GM23338 (cell line): ENCODE measurements around the gene C19orf25. TPM values are rescaled to one million over a fixed set of nuclear protein-coding genes. Genes with fewer than 3 reads are reported as not detected.

Source experiments
- ATAC-seq: fragments of 200-7000 bp; cut with Tn5 transposase; 3 replicates; pipeline ENCODE4 v1.9.1; 2020
- DNase-seq: peaks from one replicate; pipeline ENCODE4 v3.0.0-alpha.2; 2015; ENCODE audit warnings: low spot score
- H2AFZ ChIP-seq: fragments of 200-600 bp; sonication (generic); 2 replicates; pipeline ENCODE4 v1.8.0; 2016; ENCODE audit warnings: antibody characterized with exemption, mild to moderate bottlenecking, moderate library complexity
- H3F3A ChIP-seq: fragments of 200-600 bp; sonication (generic); replicated peaks from 2 replicates; pipeline ENCODE4 v1.8.0; 2017; ENCODE audit warnings: antibody characterized with exemption, mixed run types, low read depth
- H3K27ac ChIP-seq: fragments of 200-600 bp; sonication (generic); 2 replicates; pipeline ENCODE4 v1.6.1; 2016; ENCODE audit warnings: low read depth
- H3K27me3 ChIP-seq: fragments of 200-600 bp; sonication (generic); 2 replicates; pipeline ENCODE4 v1.8.0; 2016; ENCODE audit warnings: mild to moderate bottlenecking, mixed run types, moderate library complexity; ENCODE audit not compliant: insufficient read depth
- H3K36me3 ChIP-seq: fragments of 200-600 bp; sonication (generic); 2 replicates; pipeline ENCODE4 v1.8.0; 2016; ENCODE audit warnings: mild to moderate bottlenecking; ENCODE audit not compliant: insufficient read depth
- H3K4me1 ChIP-seq: fragments of 200-600 bp; sonication (generic); 2 replicates; pipeline ENCODE4 v1.8.0; 2016; ENCODE audit warnings: mild to moderate bottlenecking, moderate library complexity; ENCODE audit not compliant: insufficient read depth
- H3K4me2 ChIP-seq: fragments of 200-600 bp; sonication (generic); 2 replicates; pipeline ENCODE4 v1.7.1; 2017; ENCODE audit warnings: mixed run types
- H3K4me3 ChIP-seq: fragments of 200-600 bp; sonication (generic); 2 replicates; pipeline ENCODE4 v1.6.1; 2016; ENCODE audit warnings: mixed run types
- H3K79me2 ChIP-seq: fragments of 200-600 bp; sonication (generic); replicated peaks from 2 replicates; pipeline ENCODE4 v1.8.0; 2017; ENCODE audit warnings: mild to moderate bottlenecking; ENCODE audit not compliant: insufficient read depth
- H3K9me2 ChIP-seq: fragments of 200-600 bp; sonication (generic); 2 replicates; pipeline ENCODE4 v1.8.0; 2017; ENCODE audit not compliant: insufficient read depth
- H4K20me1 ChIP-seq: fragments of 200-600 bp; sonication (generic); replicated peaks from 2 replicates; pipeline ENCODE4 v1.8.0; 2017; ENCODE audit warnings: mild to moderate bottlenecking; ENCODE audit not compliant: insufficient read depth
- H3K27ac Mint-ChIP-seq: 2 replicates; pipeline ENCODE4 v1.8.0; 2020; ENCODE audit warnings: inconsistent platforms, mild to moderate bottlenecking, moderate library complexity, mixed read lengths
- H3K27me3 Mint-ChIP-seq: 3 replicates; pipeline ENCODE4 v1.8.0; 2022; ENCODE audit warnings: low read depth, mild to moderate bottlenecking, moderate library complexity, mixed read lengths, inconsistent platforms; ENCODE audit not compliant: insufficient read depth, poor library complexity
- H3K36me3 Mint-ChIP-seq: 3 replicates; pipeline ENCODE4 v1.8.0; 2021; ENCODE audit warnings: low read depth, mild to moderate bottlenecking, inconsistent platforms, moderate library complexity, mixed read lengths
- H3K4me1 Mint-ChIP-seq: 3 replicates; pipeline ENCODE4 v1.8.0; 2020; ENCODE audit warnings: mild to moderate bottlenecking, inconsistent platforms, mixed read lengths
- H3K4me3 Mint-ChIP-seq: 3 replicates; pipeline ENCODE4 v1.8.0; 2021; ENCODE audit warnings: moderate library complexity, mild to moderate bottlenecking, inconsistent platforms, mixed read lengths
- H3K9me3 Mint-ChIP-seq: 3 replicates; pipeline ENCODE4 v1.8.0; 2020; ENCODE audit warnings: moderate library complexity, mild to moderate bottlenecking, inconsistent platforms, mixed read lengths
- CREB1 ChIP-seq: fragments of 250-450 bp; sonication (Bioruptor Pico); IDR thresholded peaks from 2 replicates; pipeline ENCODE4 v1.5.0; 2020; ENCODE audit warnings: low read depth, mild to moderate bottlenecking, moderate library complexity
- CTCF ChIP-seq, 2 experiments: fragments of 200-600 bp in 1 of 2; sonication (generic) in 1 of 2; conservative IDR thresholded peaks; 2 replicates each; pipeline versions ENCODE4 v1.5.1 to v1.6.1; 2016 to 2017; ENCODE audit warnings: antibody characterized with exemption in 2 of 2, low read depth in 2 of 2, mild to moderate bottlenecking in 2 of 2, moderate library complexity in 1 of 2
- ETS1 ChIP-seq: IDR thresholded peaks from 2 replicates; pipeline ENCODE4 v1.6.1; 2016; ENCODE audit warnings: antibody characterized with exemption
- EZH2 ChIP-seq: fragments of 200-600 bp; sonication (generic); IDR thresholded peaks from one replicate; pipeline ENCODE4 v1.8.0; 2017; ENCODE audit warnings: antibody characterized with exemption, mild to moderate bottlenecking, low read depth; ENCODE audit not compliant: unreplicated experiment
- EZH2phosphoT487 ChIP-seq: fragments of 200-600 bp; sonication (generic); IDR thresholded peaks from one replicate; pipeline ENCODE4 v1.8.1; 2018; ENCODE audit warnings: antibody characterized with exemption; ENCODE audit not compliant: unreplicated experiment
- JUNB ChIP-seq: IDR thresholded peaks from one replicate; pipeline ENCODE4 v1.6.1; 2016; ENCODE audit warnings: antibody characterized with exemption; ENCODE audit not compliant: unreplicated experiment
- NANOG ChIP-seq: IDR thresholded peaks from 2 replicates; pipeline ENCODE4 v1.6.1; 2016; ENCODE audit warnings: antibody characterized with exemption, borderline replicate concordance
- POLR2AphosphoS5 ChIP-seq: IDR thresholded peaks from 2 replicates; pipeline ENCODE4 v1.6.1; 2016; ENCODE audit warnings: antibody characterized with exemption, low read depth
- STAT1 ChIP-seq: IDR thresholded peaks from one replicate; pipeline ENCODE4 v1.6.1; 2016; ENCODE audit warnings: antibody characterized with exemption; ENCODE audit not compliant: unreplicated experiment
- ZNF114 ChIP-seq: fragments of 250-450 bp; sonication (Bioruptor Pico); IDR thresholded peaks from 2 replicates; pipeline ENCODE4 v1.5.0; 2020; ENCODE audit warnings: mild to moderate bottlenecking, moderate library complexity
- ZNF331 ChIP-seq: fragments of 250-450 bp; sonication (Bioruptor Pico); IDR thresholded peaks from 2 replicates; pipeline ENCODE4 v1.5.0; 2020; ENCODE audit warnings: low read depth, mild to moderate bottlenecking, moderate library complexity
- polyA plus RNA-seq: library from polyadenylated mRNA; unstranded; fragments of >200 nt; fragmentation: Nextera tagmentation; extraction: Ambion mirVana; gene quantifications from 2 replicates; pipeline ENCODE4 v1.2.1, GENCODE V29; 2016
- total RNA-seq: library from RNA; depleted of rRNA; stranded (reverse); fragments of >200 nt; shearing (Covaris generic); gene quantifications from 2 replicates; pipeline ENCODE4 v1.2.3, GENCODE V29; 2014
- TF ChIP-seq, protein P1 (sequence below): IDR thresholded peaks from one replicate; pipeline ENCODE4 v1.6.1; 2018; ENCODE audit warnings: antibody characterized with exemption; ENCODE audit not compliant: unreplicated experiment

Gene C19orf25
- total and polyA plus RNA-seq, 2 experiments from 2014 or later: 43.5 to 61.1 TPM

GRCh38 chr19:1447944-1448343 lies 31.1 kb downstream of the C19orf25 start:
- Histone ChIP-seq H3K4me3 (no peak overlapping the region), H3K27me3 (peaks cover 45% of the 10 kb centered on the region), H3F3A (peaks cover 36% of the 10 kb centered on the region), H3K4me2 (no peak overlapping the region), H3K36me3 (no peaks in the 10 kb centered on the region), H3K27ac (no peak overlapping the region), H4K20me1 (no peaks in the 10 kb centered on the region), H3K4me1 (peaks cover 30% of the 10 kb centered on the region; the same call in 1 of the 2 replicates), H3K9me2 (no peaks in the 10 kb centered on the region), H3K79me2 (0 out of 2 replicates have a peak, but pooled peaks cover 3% of the 10 kb centered on the region), H2AFZ (no peak overlapping the region)
- peak overlapping the region; percentile 37; the same call in 1 of the 3 replicates for H3K4me3 Mint-ChIP-seq
- peaks cover 2% of the 10 kb centered on the region for H3K36me3 Mint-ChIP-seq
- H3K4me1 Mint-ChIP-seq: peaks cover 32% of the 10 kb centered on the region
- peaks cover 61% of the 10 kb centered on the region for H3K27me3 Mint-ChIP-seq
- no peak overlapping the region for H3K27ac Mint-ChIP-seq
- TF ChIP-seq, protein P1, sequence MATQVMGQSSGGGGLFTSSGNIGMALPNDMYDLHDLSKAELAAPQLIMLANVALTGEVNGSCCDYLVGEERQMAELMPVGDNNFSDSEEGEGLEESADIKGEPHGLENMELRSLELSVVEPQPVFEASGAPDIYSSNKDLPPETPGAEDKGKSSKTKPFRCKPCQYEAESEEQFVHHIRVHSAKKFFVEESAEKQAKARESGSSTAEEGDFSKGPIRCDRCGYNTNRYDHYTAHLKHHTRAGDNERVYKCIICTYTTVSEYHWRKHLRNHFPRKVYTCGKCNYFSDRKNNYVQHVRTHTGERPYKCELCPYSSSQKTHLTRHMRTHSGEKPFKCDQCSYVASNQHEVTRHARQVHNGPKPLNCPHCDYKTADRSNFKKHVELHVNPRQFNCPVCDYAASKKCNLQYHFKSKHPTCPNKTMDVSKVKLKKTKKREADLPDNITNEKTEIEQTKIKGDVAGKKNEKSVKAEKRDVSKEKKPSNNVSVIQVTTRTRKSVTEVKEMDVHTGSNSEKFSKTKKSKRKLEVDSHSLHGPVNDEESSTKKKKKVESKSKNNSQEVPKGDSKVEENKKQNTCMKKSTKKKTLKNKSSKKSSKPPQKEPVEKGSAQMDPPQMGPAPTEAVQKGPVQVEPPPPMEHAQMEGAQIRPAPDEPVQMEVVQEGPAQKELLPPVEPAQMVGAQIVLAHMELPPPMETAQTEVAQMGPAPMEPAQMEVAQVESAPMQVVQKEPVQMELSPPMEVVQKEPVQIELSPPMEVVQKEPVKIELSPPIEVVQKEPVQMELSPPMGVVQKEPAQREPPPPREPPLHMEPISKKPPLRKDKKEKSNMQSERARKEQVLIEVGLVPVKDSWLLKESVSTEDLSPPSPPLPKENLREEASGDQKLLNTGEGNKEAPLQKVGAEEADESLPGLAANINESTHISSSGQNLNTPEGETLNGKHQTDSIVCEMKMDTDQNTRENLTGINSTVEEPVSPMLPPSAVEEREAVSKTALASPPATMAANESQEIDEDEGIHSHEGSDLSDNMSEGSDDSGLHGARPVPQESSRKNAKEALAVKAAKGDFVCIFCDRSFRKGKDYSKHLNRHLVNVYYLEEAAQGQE: no peak
- TF ChIP-seq ETS1 (no peak), ZNF114 (CRISPR knock-in tag) (no peak), NANOG (no peak), JUNB (no peak), EZH2 (no peak), POLR2AphosphoS5 (no peak), CTCF (conservative IDR thresholded peaks at IDR 0.05; ENCODE audit: low read depth in 2 of 2) (no peak), CREB1 (CRISPR knock-in tag) (no peak), EZH2phosphoT487 (no peak), STAT1 (no peak), ZNF331 (no peak)
- ATAC-seq: no peak
- H3K9me3 Mint-ChIP-seq: no peaks in the 10 kb centered on the region; the same call in 2 of the 3 replicates
- no peak for DNase-seq
